ENCODE results near the gene RTCA. TPM values are rescaled to one million over a fixed set of nuclear protein-coding genes. Genes with fewer than 3 reads are reported as not detected.

Gene RTCA
- total RNA-seq, 4 donors from 2014 or later, result 13.6 to 29.0 (median 21.1) TPM

- TF ChIP-seq POLR2A (IDR thresholded peaks at IDR 0.05) (no peak), CTCF (IDR thresholded peaks at IDR 0.05) (no peak)
- Histone ChIP-seq H3K9me3 (no peaks in the 10 kb centered on the region), H3K27ac (no peak overlapping the region), H3K36me3 (no peaks in the 10 kb centered on the region), H3K4me1 (no peaks in the 10 kb centered on the region), H3K27me3 (no peaks in the 10 kb centered on the region), H3K4me3 (replicated peaks in 1 of 3) (no peak overlapping the region)
- intact Hi-C loops (cut with DNase I), result no loop called here
- no peak for DNase-seq
Measured at GRCh38 chr1:100316622-100317021, 50.6 kb downstream of the RTCA start.

- Histone ChIP-seq H3K4me3 (replicated peaks in 1 of 3) (no peak overlapping the region), H3K27ac (no peak overlapping the region), H3K9me3 (no peaks in the 10 kb centered on the region), H3K36me3 (no peaks in the 10 kb centered on the region), H3K4me1 (no peaks in the 10 kb centered on the region), H3K27me3 (no peaks in the 10 kb centered on the region)
- WGBS, 2 donors, result 91 to 92% methylated on average over 2 of the region's 2 CpGs
- DNase-seq, result no peak
- no peak for TF ChIP-seq POLR2A (IDR thresholded peaks at IDR 0.05)
- TF ChIP-seq CTCF (IDR thresholded peaks at IDR 0.05), result no peak
- intact Hi-C loops (cut with DNase I), result no loop called here
Measured at GRCh38 chr1:100320311-100321099, 54.5 kb downstream of the RTCA start.

- no peak overlapping the region for H3K4me3 ChIP-seq (replicated peaks in 1 of 3)
- WGBS, 2 donors, result 85 to 89% methylated on average over 7 of the region's 7 CpGs
Measured at GRCh38 chr1:100321100-100321493, 55.1 kb downstream of the RTCA start.

GRCh38 chr1:100321506-100321905 is 55.5 kb downstream of the RTCA start:
- Histone ChIP-seq H3K9me3 (no peaks in the 10 kb centered on the region), H3K4me3 (replicated peaks in 1 of 3) (no peak overlapping the region), H3K4me1 (no peaks in the 10 kb centered on the region), H3K27ac (no peak overlapping the region), H3K27me3 (no peaks in the 10 kb centered on the region), H3K36me3 (no peaks in the 10 kb centered on the region)
- DNase-seq, result no peak
- intact Hi-C loops (cut with DNase I), result no loop called here
- 92 to 93% methylated on average over 8 of the region's 8 CpGs for WGBS, 2 donors
- TF ChIP-seq POLR2A (IDR thresholded peaks at IDR 0.05), result no peak

More at GRCh38 chr1:100321100-100321493, 55.1 kb downstream of the RTCA start:
- no peaks in the 10 kb centered on the region for H3K27me3 ChIP-seq
- no peak for DNase-seq
- no peaks in the 10 kb centered on the region for H3K9me3 ChIP-seq
- no peaks in the 10 kb centered on the region for H3K4me1 ChIP-seq
- no peak overlapping the region for H3K27ac ChIP-seq
- TF ChIP-seq POLR2A (IDR thresholded peaks at IDR 0.05) (no peak), CTCF (IDR thresholded peaks at IDR 0.05) (no peak)
- H3K36me3 ChIP-seq, result no peaks in the 10 kb centered on the region
- intact Hi-C loops (cut with DNase I), result no loop called here

- Histone ChIP-seq H3K4me3 (replicated peaks in 1 of 3) (no peak overlapping the region), H3K36me3 (no peaks in the 10 kb centered on the region), H3K27ac (no peak overlapping the region), H3K27me3 (no peaks in the 10 kb centered on the region), H3K9me3 (no peaks in the 10 kb centered on the region), H3K4me1 (no peaks in the 10 kb centered on the region)
- 94 to 96% methylated on average over 1 of the region's 1 CpG for WGBS, 2 donors
- no peak for DNase-seq
- intact Hi-C loops (cut with DNase I), result no loop called here
- TF ChIP-seq CTCF (IDR thresholded peaks at IDR 0.05) (no peak), POLR2A (IDR thresholded peaks at IDR 0.05) (no peak)
Measured at GRCh38 chr1:100322436-100323211, 56.6 kb downstream of the RTCA start.
